Loucy (cell line): ENCODE measurements around the gene DNMT3B.

Experiments used
- H2AFZ ChIP-seq: fragments of 200-600 bp; sonication (generic); 2 replicates; pipeline ENCODE4 v1.6.0; 2016; ENCODE audit warnings: antibody characterized with exemption, mild to moderate bottlenecking, low read length, moderate library complexity
- H3F3A ChIP-seq: fragments of 200-600 bp; 2 replicates; pipeline ENCODE4 v1.6.0; 2016; ENCODE audit warnings: antibody characterized with exemption, low read depth, mild to moderate bottlenecking
- H3K27me3 ChIP-seq: fragments of 200-600 bp; sonication (generic); 2 replicates; pipeline ENCODE4 v1.6.1; 2014; ENCODE audit warnings: low read length, mild to moderate bottlenecking; ENCODE audit not compliant: insufficient read depth, poor library complexity, severe bottlenecking
- H3K36me3 ChIP-seq: fragments of 200-600 bp; sonication (generic); 2 replicates; pipeline ENCODE4 v1.6.1; 2016; ENCODE audit warnings: low read length; ENCODE audit not compliant: insufficient read depth
- H3K4me1 ChIP-seq: fragments of 200-600 bp; sonication (generic); 2 replicates; pipeline ENCODE4 v1.5.1; 2014; ENCODE audit warnings: low read length, mild to moderate bottlenecking; ENCODE audit not compliant: insufficient read depth, poor library complexity, severe bottlenecking
- H3K4me2 ChIP-seq: fragments of 200-600 bp; sonication (generic); 2 replicates; pipeline ENCODE4 v1.6.0; 2014; ENCODE audit warnings: antibody characterized with exemption, low read length, low read depth, mild to moderate bottlenecking; ENCODE audit not compliant: poor library complexity, severe bottlenecking
- H3K4me3 ChIP-seq: fragments of 200-600 bp; sonication (generic); 2 replicates; pipeline ENCODE4 v1.5.1; 2014; ENCODE audit warnings: low read length, mild to moderate bottlenecking, mixed read lengths; ENCODE audit not compliant: poor library complexity, severe bottlenecking
- H3K79me2 ChIP-seq: fragments of 200-600 bp; sonication (generic); 2 replicates; pipeline ENCODE4 v1.6.1; 2014; ENCODE audit warnings: low read length; ENCODE audit not compliant: insufficient read depth
- H3K9ac ChIP-seq: fragments of 200-600 bp; sonication (generic); 2 replicates; pipeline ENCODE4 v1.6.0; 2014; ENCODE audit warnings: mild to moderate bottlenecking, low read depth, low read length, moderate library complexity; ENCODE audit not compliant: poor library complexity, severe bottlenecking
- H3K9me2 ChIP-seq: fragments of 200-600 bp; sonication (generic); replicated peaks from 2 replicates; pipeline ENCODE4 v1.6.1; 2016; ENCODE audit warnings: low read depth, low read length, mixed read lengths
- H3K9me3 ChIP-seq: fragments of 200-600 bp; sonication (generic); 2 replicates; pipeline ENCODE4 v1.6.1; 2014; ENCODE audit warnings: mild to moderate bottlenecking, antibody characterized with exemption, low read length, low read depth; ENCODE audit not compliant: insufficient read depth
- H4K20me1 ChIP-seq: fragments of 200-600 bp; sonication (generic); 2 replicates; pipeline ENCODE4 v1.6.0; 2014; ENCODE audit warnings: antibody characterized with exemption, low read length, mild to moderate bottlenecking; ENCODE audit not compliant: insufficient read depth, poor library complexity, severe bottlenecking
- CTCF ChIP-seq: fragments of 200-600 bp; sonication (generic); conservative IDR thresholded peaks from 2 replicates; pipeline ENCODE4 v1.5.1; 2014; ENCODE audit warnings: mild to moderate bottlenecking, antibody characterized with exemption, low read length
- EZH2phosphoT487 ChIP-seq: fragments of 200-600 bp; IDR thresholded peaks from 2 replicates; pipeline ENCODE4 v1.6.1; 2018; ENCODE audit warnings: antibody characterized with exemption, mild to moderate bottlenecking, moderate library complexity, borderline replicate concordance

DNMT3B gene

GRCh38 chr20:32858189-32858588, 96.0 kb downstream of the DNMT3B start:
- no peaks in the 10 kb centered on the region for H3F3A ChIP-seq
- H3K79me2 ChIP-seq = peaks cover 4% of the 10 kb centered on the region; the same call in 1 of the 2 replicates
- H3K9me2 ChIP-seq = no peaks in the 10 kb centered on the region
- no peaks in the 10 kb centered on the region for H3K4me1 ChIP-seq
- H3K9me3 ChIP-seq = no peaks in the 10 kb centered on the region
- no peak overlapping the region for H3K9ac ChIP-seq
- peaks cover 22% of the 10 kb centered on the region; the same call in 1 of the 2 replicates for H3K36me3 ChIP-seq
- no peaks in the 10 kb centered on the region for H4K20me1 ChIP-seq
- H3K4me2 ChIP-seq = no peak overlapping the region
- no peak overlapping the region for H2AFZ ChIP-seq
- H3K27me3 ChIP-seq = no peaks in the 10 kb centered on the region
- TF ChIP-seq CTCF (no peak), EZH2phosphoT487 (no peak)
- no peak overlapping the region for H3K4me3 ChIP-seq
